B cell (primary cell): ENCODE results near the gene DNAJB6. TPM values are rescaled to one million over a fixed set of nuclear protein-coding genes. Genes with fewer than 3 reads are reported as not detected.

Experiments
- ATAC-seq: fragments of 200-7000 bp; cut with Tn5 transposase; one replicate; pipeline ENCODE4 v1.10.0; 2021; ENCODE audit warnings: low read depth, mild to moderate bottlenecking, moderate number of reproducible peaks, moderate library complexity
- CTCF ChIA-PET: fragments of 350-600 bp; sonication (Branson Sonifier 250); formaldehyde crosslinking; loops from one replicate; lab custom pipeline; 2021; ENCODE audit warnings: antibody characterized with exemption, inconsistent platforms; lab: Charles Lee
- POLR2A ChIA-PET: fragments of 350-600 bp; sonication (Branson Sonifier 250); formaldehyde crosslinking; loops from one replicate; lab custom pipeline; 2021; ENCODE audit warnings: antibody characterized with exemption; lab: Charles Lee
- DNase-seq: peaks from one replicate; pipeline ENCODE4 v3.0.0; 2013
- H2AFZ ChIP-seq: 2 replicates; pipeline ENCODE4 v1.6.1; 2012; ENCODE audit warnings: mild to moderate bottlenecking, low read depth, low read length; ENCODE audit not compliant: insufficient read depth, poor library complexity, severe bottlenecking
- H3K27ac ChIP-seq, 2 donors: 1 replicate in 1 of 2; 2 replicates in 1 of 2; pipeline ENCODE4 v1.5.1; 2012 to 2013; ENCODE audit warnings: low read length in 2 of 2, mild to moderate bottlenecking in 2 of 2, moderate library complexity in 1 of 2
- H3K27me3 ChIP-seq, 4 experiments: fragments of 200-600 bp in 1 of 4; sonication (generic) in 1 of 4; replicated peaks in 1 of 4; 1 replicate in 2 of 4; 2 replicates in 2 of 4; pipeline versions ENCODE4 v1.6.1 to v1.7.0; 2013 to 2016; ENCODE audit warnings: low read length in 3 of 4, mild to moderate bottlenecking in 2 of 4, mixed read lengths in 1 of 4, moderate library complexity in 1 of 4; ENCODE audit not compliant: insufficient read depth in 4 of 4, control insufficient read depth in 3 of 4; ENCODE audit errors: control extremely low read depth in 1 of 4
- H3K36me3 ChIP-seq, 2 experiments: replicated peaks in 1 of 2; 1 replicate in 1 of 2; 2 replicates in 1 of 2; pipeline versions ENCODE4 v1.6.1 to v1.7.1; 2013; ENCODE audit warnings: low read length in 1 of 2; ENCODE audit not compliant: insufficient read depth in 2 of 2, control insufficient read depth in 1 of 2; ENCODE audit errors: control extremely low read depth in 1 of 2, extremely low read depth in 1 of 2
- H3K4me1 ChIP-seq, 2 donors: fragments of 200-600 bp in 1 of 2; sonication (generic) in 1 of 2; 1 replicate in 1 of 2; 2 replicates in 1 of 2; pipeline versions ENCODE4 v1.5.1 to v1.6.1; 2013 to 2017; ENCODE audit warnings: low read length in 2 of 2; ENCODE audit not compliant: control insufficient read depth in 2 of 2, insufficient read depth in 2 of 2
- H3K4me2 ChIP-seq: replicated peaks from 2 replicates; pipeline ENCODE3; 2012; ENCODE audit warnings: mild to moderate bottlenecking, low read depth, low read length; ENCODE audit not compliant: poor library complexity, severe bottlenecking
- H3K4me3 ChIP-seq, 5 experiments: fragments of 200-600 bp in 1 of 5; sonication (generic) in 1 of 5; 1 replicate in 3 of 5; 2 replicates in 2 of 5; pipeline versions ENCODE4 v1.5.1 to v1.7.0; 2011 to 2016; ENCODE audit warnings: low read length in 4 of 5, mild to moderate bottlenecking in 4 of 5, low read depth in 2 of 5, control low read depth in 1 of 5, moderate library complexity in 1 of 5; ENCODE audit not compliant: insufficient read depth in 1 of 5; ENCODE audit errors: control extremely low read depth in 1 of 5, extremely low read depth in 1 of 5
- H3K79me2 ChIP-seq: fragments of 200-600 bp; sonication (generic); one replicate; pipeline ENCODE4 v1.6.0; 2016; ENCODE audit warnings: low read length; ENCODE audit not compliant: control insufficient read depth, insufficient read depth
- H3K9ac ChIP-seq: fragments of 200-600 bp; sonication (generic); 2 replicates; pipeline ENCODE4 v1.6.1; 2017; ENCODE audit warnings: mild to moderate bottlenecking, low read length, moderate library complexity
- H3K9me3 ChIP-seq, 3 donors: one replicate each; pipeline versions ENCODE4 v1.6.1 to v1.7.1; 2013; ENCODE audit warnings: low read length in 2 of 3; ENCODE audit not compliant: control insufficient read depth in 2 of 3, insufficient read depth in 1 of 3; ENCODE audit errors: control extremely low read depth in 1 of 3
- H4K20me1 ChIP-seq: 2 replicates; pipeline ENCODE4 v1.6.0; 2012; ENCODE audit warnings: mild to moderate bottlenecking, low read length; ENCODE audit not compliant: insufficient read depth, control insufficient read depth, poor library complexity, severe bottlenecking
- H3K27ac Mint-ChIP-seq: one replicate; pipeline ENCODE4 v1.8.0; 2021; ENCODE audit warnings: mixed read lengths
- H3K27me3 Mint-ChIP-seq: one replicate; pipeline ENCODE4 v1.8.0; 2021; ENCODE audit warnings: mixed read lengths
- H3K4me1 Mint-ChIP-seq: one replicate; pipeline ENCODE4 v1.8.0; 2021; ENCODE audit warnings: mixed read lengths
- H3K4me3 Mint-ChIP-seq: one replicate; pipeline ENCODE4 v1.8.0; 2021; ENCODE audit warnings: mixed read lengths
- H3K9me3 Mint-ChIP-seq: one replicate; pipeline ENCODE4 v1.8.0; 2022; ENCODE audit warnings: mixed read lengths; ENCODE audit not compliant: insufficient read depth
- CTCF ChIP-seq: fragments of 200-600 bp; IDR thresholded peaks from one replicate; pipeline ENCODE4 v1.8.0; 2022; ENCODE audit warnings: antibody characterized with exemption, mild to moderate bottlenecking
- EZH2 ChIP-seq: IDR thresholded peaks from 2 replicates; pipeline ENCODE4 v1.6.1; 2012; ENCODE audit warnings: borderline replicate concordance, low read depth, mild to moderate bottlenecking, moderate library complexity, low read length; ENCODE audit not compliant: insufficient read depth, poor library complexity, severe bottlenecking
- WGBS: methylation state at CpG from one replicate; pipeline ENCODE4 v1.1.5; 2013; ENCODE audit warnings: missing lambda C conversion rate; ENCODE audit not compliant: insufficient coverage; 5-methylcytosine and 5-hydroxymethylcytosine counted together
- intact Hi-C: fragments of 100-400 bp; cut with micrococcal nuclease; formaldehyde crosslinking; loops from one replicate; pipeline ENCODE4 v1.10.0; 2022
- polyA plus RNA-seq: library from polyadenylated mRNA; depleted of rRNA; stranded (reverse); fragments of >200 nt; gene quantifications from 2 replicates; pipeline ENCODE4 v1.2.3, GENCODE V29; 2012
- total RNA-seq, 2 donors: library from RNA; stranded (reverse); fragments of 120-200 nt in 1 of 2; gene quantifications; 1 replicate in 1 of 2; 2 replicates in 1 of 2; pipeline versions ENCODE4 v1.2.3 to v1.2.4, GENCODE V29; 2013 to 2022

The DNAJB6 gene
- total and polyA plus RNA-seq, 2 donors (not counting 1 experiment from before 2014, with no cell fraction given): 22.4 to 116 TPM

GRCh38 chr7:157415486-157415885, 78.7 kb downstream of the DNAJB6 start:
- DNase-seq: no peak
- no peak overlapping the region for H3K9ac ChIP-seq
- Mint-ChIP-seq H3K27me3 (no peaks in the 10 kb centered on the region), H3K9me3 (no peaks in the 10 kb centered on the region), H3K27ac (no peak overlapping the region), H3K4me3 (no peak overlapping the region), H3K4me1 (no peaks in the 10 kb centered on the region)
- peaks cover 0 to 29% of the 10 kb centered on the region in 2 experiments for H3K36me3 ChIP-seq
- H3K4me3 ChIP-seq: no peak overlapping the region
- no peaks in the 10 kb centered on the region for H3K4me1 ChIP-seq
- H3K4me2 ChIP-seq: no peak overlapping the region
- intact Hi-C loops: no loop called here
- no peaks in the 10 kb centered on the region for H3K79me2 ChIP-seq
- H3K9me3 ChIP-seq: no peaks in the 10 kb centered on the region
- ATAC-seq: no peak
- no peak overlapping the region for H3K27ac ChIP-seq
- H3K27me3 ChIP-seq: no peaks in the 10 kb centered on the region
- ChIA-PET CTCF (no interaction called here), POLR2A (no interaction called here)
- H4K20me1 ChIP-seq: no peaks in the 10 kb centered on the region
- WGBS: 98% methylated on average over 16 of the region's 16 CpGs
- TF ChIP-seq CTCF: no peak
- TF ChIP-seq EZH2: no peak
- no peak overlapping the region for H2AFZ ChIP-seq

- H3K27ac Mint-ChIP-seq: no peak overlapping the region
- no peak for ATAC-seq
- POLR2A ChIA-PET: no interaction called here
- no peak overlapping the region for H3K4me3 Mint-ChIP-seq
- Histone ChIP-seq H3K4me3 (no peak overlapping the region), H3K9me3 (no peaks in the 10 kb centered on the region), H4K20me1 (no peaks in the 10 kb centered on the region), H2AFZ (no peak overlapping the region), H3K27ac (no peak overlapping the region), H3K9ac (no peak overlapping the region), H3K79me2 (no peaks in the 10 kb centered on the region), H3K4me2 (no peak overlapping the region), H3K4me1 (no peaks in the 10 kb centered on the region), H3K36me3 (peaks cover 0 to 26% of the 10 kb centered on the region in 2 experiments), H3K27me3 (no peaks in the 10 kb centered on the region)
- CTCF ChIA-PET: no interaction called here
- intact Hi-C loops: no loop called here
- no peak for TF ChIP-seq EZH2
- TF ChIP-seq CTCF: no peak
- DNase-seq: no peak
- H3K9me3 Mint-ChIP-seq: no peaks in the 10 kb centered on the region
- no peaks in the 10 kb centered on the region for H3K4me1 Mint-ChIP-seq
- 98% methylated on average over 30 of the region's 30 CpGs for WGBS
- no peaks in the 10 kb centered on the region for H3K27me3 Mint-ChIP-seq
These were observed 79.2 kb downstream of the DNAJB6 start for GRCh38 chr7:157416011-157416410.
